RWPE1 (cell line): ENCODE data around the gene PSAT1.

Experiments used
- CTCF ChIA-PET: fragments of 350-600 bp; sonication (Branson Sonifier 250); formaldehyde crosslinking; extraction: SDS; loops from one replicate; lab custom pipeline; 2021; lab: Yijun Ruan, JAX
- POLR2A ChIA-PET: fragments of 400-600 bp; formaldehyde crosslinking; extraction: SDS; loops from one replicate; lab custom pipeline; 2020; ENCODE audit warnings: antibody characterized with exemption; ENCODE audit not compliant: low non-redundant PET; lab: Yijun Ruan, JAX
- DNase-seq: peaks from one replicate; pipeline ENCODE4 v3.0.0; 2012; ENCODE audit warnings: low spot score
- H3K27ac ChIP-seq: fragments of 450-650 bp; 2 replicates; pipeline ENCODE4 v1.5.1; 2017
- CTCF ChIP-seq: fragments of 450-650 bp; conservative IDR thresholded peaks from 2 replicates; pipeline ENCODE4 v1.5.1; 2017; ENCODE audit warnings: low read depth, mild to moderate bottlenecking

PSAT1 gene

GRCh38 chr9:78325846-78326360 is 29.0 kb downstream of the PSAT1 start:
- ChIA-PET POLR2A (no interaction called here), CTCF (interaction anchor here (0.5 to 0.7 kb wide), 3 partner anchors 77 to 1022 kb away, joined by 3 to 4 read pairs (median 4); no protein-coding TSS in a partner anchor)
- H3K27ac ChIP-seq: no peak overlapping the region
- no peak for DNase-seq
- TF ChIP-seq CTCF: no peak

- ChIA-PET CTCF (interaction anchor here (0.5 to 0.7 kb wide), 2 partner anchors 77 to 633 kb away, joined by 3 to 4 read pairs; no protein-coding TSS in a partner anchor), POLR2A (no interaction called here)
- TF ChIP-seq CTCF: no peak
- H3K27ac ChIP-seq: no peak overlapping the region
- no peak for DNase-seq
Measured at GRCh38 chr9:78326564-78326963, 29.6 kb downstream of the PSAT1 start.

GRCh38 chr9:78332381-78332780 is 35.5 kb downstream of the PSAT1 start:
- POLR2A ChIA-PET: no interaction called here
- H3K27ac ChIP-seq: no peak overlapping the region
- DNase-seq: no peak
- CTCF ChIA-PET: interaction anchor here (0.7 to 0.8 kb wide), 2 partner anchors 35 to 93 kb away, joined by 3 to 4 read pairs; no protein-coding TSS in a partner anchor
- TF ChIP-seq CTCF: no peak

GRCh38 chr9:78348848-78349247 is 51.9 kb downstream of the PSAT1 start:
- H3K27ac ChIP-seq: no peak overlapping the region
- POLR2A ChIA-PET: no interaction called here
- TF ChIP-seq CTCF: no peak
- DNase-seq: no peak
- CTCF ChIA-PET: no interaction called here

GRCh38 chr9:78351816-78352215 is 54.9 kb downstream of the PSAT1 start:
- ChIA-PET POLR2A (no interaction called here), CTCF (no interaction called here)
- no peak for DNase-seq
- no peak for TF ChIP-seq CTCF
- no peak overlapping the region for H3K27ac ChIP-seq

GRCh38 chr9:78354324-78354973 is 57.5 kb downstream of the PSAT1 start:
- CTCF ChIA-PET: interaction anchor here (1.2 to 2.1 kb wide), 2 partner anchors 11 to 14 kb away, joined by 3 to 9 read pairs; no protein-coding TSS in a partner anchor
- no peak for TF ChIP-seq CTCF
- DNase-seq: no peak
- H3K27ac ChIP-seq: no peak overlapping the region
- POLR2A ChIA-PET: no interaction called here
